Measurements from ENCODE around the gene CLCN7. TPM values are rescaled to one million over a fixed set of nuclear protein-coding genes. Genes with fewer than 3 reads are reported as not detected.

The CLCN7 gene
- polyA plus RNA-seq, 1 experiment: 15.7 TPM

GRCh38 chr16:1491327-1491726 lies 16.5 kb upstream of the CLCN7 start:
- H3K9me3 ChIP-seq (ENCODE audit: control insufficient read depth, insufficient read depth, low read length): no peaks in the 10 kb centered on the region; the same call in 1 of the 2 replicates
- H3K27me3 ChIP-seq (ENCODE audit: control insufficient read depth, insufficient read depth, low read length): peaks cover 2% of the 10 kb centered on the region
- POLR2A ChIA-PET: no interaction called here
- TF ChIP-seq CTCF (IDR thresholded peaks at IDR 0.05; ENCODE audit: low read depth, low read length): no peak
- no peak overlapping the region for H3K4me3 ChIP-seq (ENCODE audit: low read depth, low read length)
- DNase-seq (ENCODE audit: low read depth, low spot score): no peak
- no peak overlapping the region for H3K27ac ChIP-seq (ENCODE audit: low read depth, low read length)
- CTCF ChIA-PET: no interaction called here

- H3K4me3 ChIP-seq (ENCODE audit: low read depth, low read length): no peak overlapping the region
- no peak overlapping the region for H3K27ac ChIP-seq (ENCODE audit: low read depth, low read length)
- POLR2A ChIA-PET: no interaction called here
- peaks cover 7% of the 10 kb centered on the region; the same call in 1 of the 2 replicates for H3K9me3 ChIP-seq (ENCODE audit: control insufficient read depth, insufficient read depth, low read length)
- CTCF ChIA-PET: no interaction called here
- TF ChIP-seq CTCF (IDR thresholded peaks at IDR 0.05; ENCODE audit: low read depth, low read length): no peak
- peaks cover 2% of the 10 kb centered on the region for H3K27me3 ChIP-seq (ENCODE audit: control insufficient read depth, insufficient read depth, low read length)
- no peak for DNase-seq (ENCODE audit: low read depth, low spot score)
These were observed 14.2 kb upstream of the CLCN7 start for GRCh38 chr16:1489077-1489476.

- Histone ChIP-seq H3K4me3 (ENCODE audit: low read depth, low read length) (no peak within 1 kb of the TSS), H3K9me3 (ENCODE audit: control insufficient read depth, insufficient read depth, low read length) (peaks cover 7% of the 10 kb centered on the region; the same call in 1 of the 2 replicates), H3K27me3 (ENCODE audit: control insufficient read depth, insufficient read depth, low read length) (peaks cover 2% of the 10 kb centered on the region), H3K27ac (ENCODE audit: low read depth, low read length) (no peak within 1 kb of the TSS)
- TF ChIP-seq CTCF (IDR thresholded peaks at IDR 0.05; ENCODE audit: low read depth, low read length): no peak
- ChIA-PET POLR2A (no interaction called here), CTCF (no interaction called here)
- DNase-seq (ENCODE audit: low read depth, low spot score): no peak
These were observed 13.8 kb upstream of the CLCN7 start, which contains the start of gene PTX4 for GRCh38 chr16:1488619-1489018. Gene PTX4 (minus strand): TSS chr16:1488944. CDS start chr16:1488909, 35 bp downstream.

- no peak overlapping the region for H3K27ac ChIP-seq (ENCODE audit: low read depth, low read length)
- peaks cover 4% of the 10 kb centered on the region for H3K27me3 ChIP-seq (ENCODE audit: control insufficient read depth, insufficient read depth, low read length)
- peaks cover 7% of the 10 kb centered on the region; the same call in 1 of the 2 replicates for H3K9me3 ChIP-seq (ENCODE audit: control insufficient read depth, insufficient read depth, low read length)
- CTCF ChIA-PET: no interaction called here
- DNase-seq (ENCODE audit: low read depth, low spot score): no peak
- H3K4me3 ChIP-seq (ENCODE audit: low read depth, low read length): no peak overlapping the region
- no peak for TF ChIP-seq CTCF (IDR thresholded peaks at IDR 0.05; ENCODE audit: low read depth, low read length)
- POLR2A ChIA-PET: no interaction called here
These were observed 13.3 kb upstream of the CLCN7 start for GRCh38 chr16:1488054-1488601.

- H3K9me3 ChIP-seq (ENCODE audit: control insufficient read depth, insufficient read depth, low read length): peaks cover 7% of the 10 kb centered on the region; the same call in 1 of the 2 replicates
- H3K4me3 ChIP-seq (ENCODE audit: low read depth, low read length): no peak overlapping the region
- H3K27ac ChIP-seq (ENCODE audit: low read depth, low read length): no peak overlapping the region
- no peak for TF ChIP-seq CTCF (IDR thresholded peaks at IDR 0.05; ENCODE audit: low read depth, low read length)
- CTCF ChIA-PET: no interaction called here
- POLR2A ChIA-PET: interaction anchor here (0.5 kb wide), 1 partner anchor 103 kb away, joined by 3 read pairs; no protein-coding TSS in a partner anchor
- DNase-seq (ENCODE audit: low read depth, low spot score): no peak
- H3K27me3 ChIP-seq (ENCODE audit: control insufficient read depth, insufficient read depth, low read length): peaks cover 4% of the 10 kb centered on the region
These were observed 12.7 kb upstream of the CLCN7 start for GRCh38 chr16:1487395-1488053.

Data from AG04450 (cell line).